NCI-H1417 (cell line): Measurements from ENCODE around the gene SLC11A1.
A peak's percentile ranks its signal among the peaks of the same experiment; 100 is the strongest.

Experiments used
- DNase-seq, 3 experiments: peaks; one replicate each; lab custom pipeline; 2025; lab: John Stamatoyannopoulos, UW

The SLC11A1 gene

GRCh38 chr2:218381916-218382366 lies at the start of gene SLC11A1:
Gene SLC11A1 (plus strand): TSS chr2:218382273. CDS start chr2:218382369, 96 bp downstream.
- DNase-seq = no peak

- DNase-seq = no peak
Observed at GRCh38 chr2:218332288-218332687, 49.8 kb upstream of the SLC11A1 start.

- DNase-seq = no peak
Observed at GRCh38 chr2:218332920-218333645, 49.0 kb upstream of the SLC11A1 start.

- DNase-seq = no peak
Observed at GRCh38 chr2:218334531-218334930, 47.5 kb upstream of the SLC11A1 start.

- DNase-seq = no peak
Observed at GRCh38 chr2:218340656-218341055, 41.4 kb upstream of the SLC11A1 start.

- no peak for DNase-seq
Observed at GRCh38 chr2:218341381-218341780, 40.7 kb upstream of the SLC11A1 start.

GRCh38 chr2:218342837-218343236 lies 39.2 kb upstream of the SLC11A1 start:
- DNase-seq = no peak

- DNase-seq = no peak
Observed at GRCh38 chr2:218343591-218343990, 38.5 kb upstream of the SLC11A1 start.

GRCh38 chr2:218344090-218344754 lies 37.9 kb upstream of the SLC11A1 start:
- DNase-seq = no peak

- DNase-seq = no peak
Observed at GRCh38 chr2:218344755-218345417, 37.2 kb upstream of the SLC11A1 start.

GRCh38 chr2:218345491-218346236 lies 36.4 kb upstream of the SLC11A1 start:
- peak in 1 of 3 experiments; percentile 33 for DNase-seq

GRCh38 chr2:218347172-218347571 lies 34.9 kb upstream of the SLC11A1 start:
- no peak for DNase-seq

- no peak for DNase-seq
Observed at GRCh38 chr2:218354045-218354444, 28.0 kb upstream of the SLC11A1 start.

GRCh38 chr2:218354850-218355443 lies 27.1 kb upstream of the SLC11A1 start:
- DNase-seq = no peak

GRCh38 chr2:218357236-218358177 lies 24.6 kb upstream of the SLC11A1 start:
- DNase-seq = peak in 1 of 3 experiments; percentile 25

GRCh38 chr2:218360453-218360852 lies 21.6 kb upstream of the SLC11A1 start:
- DNase-seq = no peak

GRCh38 chr2:218362606-218363005 lies 19.5 kb upstream of the SLC11A1 start:
- DNase-seq = no peak

GRCh38 chr2:218363736-218364135 lies 18.3 kb upstream of the SLC11A1 start:
- no peak for DNase-seq

GRCh38 chr2:218364196-218364595 lies 17.9 kb upstream of the SLC11A1 start:
- DNase-seq = no peak

- DNase-seq = no peak
Observed at GRCh38 chr2:218366621-218367414, 15.3 kb upstream of the SLC11A1 start.
